Lung microvascular endothelial cell (primary cell): ENCODE measurements around the gene SERPINB12. TPM values are rescaled to one million over a fixed set of nuclear protein-coding genes. Genes with fewer than 3 reads are reported as not detected.

Source experiments
- DNase-seq, 2 donors: peaks; one replicate each; pipeline versions ENCODE4 v3.0.0 to v3.0.0-alpha.2; 2010; ENCODE audit warnings: low read depth in 2 of 2
- total RNA-seq: library from RNA; depleted of rRNA; stranded (reverse); fragments of >200 nt; gene quantifications from 2 replicates; pipeline ENCODE4 v1.2.1, GENCODE V29; 2014

SERPINB12 gene, protein sequence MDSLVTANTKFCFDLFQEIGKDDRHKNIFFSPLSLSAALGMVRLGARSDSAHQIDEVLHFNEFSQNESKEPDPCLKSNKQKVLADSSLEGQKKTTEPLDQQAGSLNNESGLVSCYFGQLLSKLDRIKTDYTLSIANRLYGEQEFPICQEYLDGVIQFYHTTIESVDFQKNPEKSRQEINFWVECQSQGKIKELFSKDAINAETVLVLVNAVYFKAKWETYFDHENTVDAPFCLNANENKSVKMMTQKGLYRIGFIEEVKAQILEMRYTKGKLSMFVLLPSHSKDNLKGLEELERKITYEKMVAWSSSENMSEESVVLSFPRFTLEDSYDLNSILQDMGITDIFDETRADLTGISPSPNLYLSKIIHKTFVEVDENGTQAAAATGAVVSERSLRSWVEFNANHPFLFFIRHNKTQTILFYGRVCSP
- not detected in 2 replicates for total RNA-seq

DNA sequence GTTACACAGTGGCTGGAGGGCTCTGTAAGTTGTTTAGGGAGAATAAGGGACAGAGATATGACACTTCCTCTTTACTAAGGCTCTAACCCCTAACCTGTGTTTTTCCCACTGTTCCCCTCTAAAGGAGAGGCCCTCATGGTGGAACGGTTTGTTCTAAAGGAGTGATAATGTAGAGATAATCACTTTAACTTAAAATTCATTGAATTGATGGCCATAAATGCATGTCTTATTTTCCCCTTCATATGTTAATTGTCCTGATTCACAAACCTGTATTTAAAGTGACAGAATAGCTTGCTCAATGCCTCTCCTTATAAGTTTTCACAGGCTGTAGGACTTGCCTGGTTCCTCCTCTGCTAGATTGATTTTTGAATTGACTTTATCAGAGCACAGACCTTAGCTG lies at the start of gene SERPINB12:
TSS of gene SERPINB12 (plus strand) at position 301 of the 400 bp plus-strand sequence. CDS start 13,791 bp downstream, outside the sequence.
- DNase-seq = no peak

DNA sequence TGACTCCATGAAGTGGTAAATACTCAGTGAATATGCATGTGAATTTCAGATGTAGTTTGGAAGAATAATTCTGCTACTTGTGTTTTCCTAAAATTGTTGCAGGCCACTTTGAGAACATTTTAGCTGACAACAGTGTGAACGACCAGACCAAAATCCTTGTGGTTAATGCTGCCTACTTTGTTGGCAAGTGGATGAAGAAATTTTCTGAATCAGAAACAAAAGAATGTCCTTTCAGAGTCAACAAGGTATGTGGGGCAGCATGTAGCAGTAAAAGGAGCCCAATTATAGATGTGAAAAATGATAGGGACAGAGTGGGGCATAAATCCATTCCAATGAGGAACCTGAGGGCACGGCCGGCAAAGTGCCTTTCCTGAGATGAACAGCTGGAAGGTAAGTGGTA lies 49.3 kb upstream of the SERPINB12 start:
- DNase-seq = no peak

DNA sequence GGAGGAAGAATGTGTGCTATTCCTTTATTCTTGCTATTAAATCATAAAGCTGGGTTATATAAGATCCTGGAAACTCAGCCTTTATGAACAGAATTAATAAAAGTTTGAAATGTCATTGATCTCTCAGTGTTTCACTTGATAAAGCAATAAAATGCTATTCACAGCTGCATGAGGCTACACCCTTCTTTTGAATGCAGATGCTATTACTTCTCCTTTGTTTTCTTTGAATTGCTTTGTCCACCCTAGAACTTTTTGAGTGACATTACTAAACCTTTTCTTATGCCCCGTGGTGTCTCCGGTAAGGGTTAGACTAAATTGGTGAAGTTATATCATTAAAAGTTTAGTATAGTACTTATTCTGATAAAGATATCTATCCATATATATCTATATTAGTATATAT lies 46.5 kb upstream of the SERPINB12 start:
- DNase-seq = no peak

DNA sequence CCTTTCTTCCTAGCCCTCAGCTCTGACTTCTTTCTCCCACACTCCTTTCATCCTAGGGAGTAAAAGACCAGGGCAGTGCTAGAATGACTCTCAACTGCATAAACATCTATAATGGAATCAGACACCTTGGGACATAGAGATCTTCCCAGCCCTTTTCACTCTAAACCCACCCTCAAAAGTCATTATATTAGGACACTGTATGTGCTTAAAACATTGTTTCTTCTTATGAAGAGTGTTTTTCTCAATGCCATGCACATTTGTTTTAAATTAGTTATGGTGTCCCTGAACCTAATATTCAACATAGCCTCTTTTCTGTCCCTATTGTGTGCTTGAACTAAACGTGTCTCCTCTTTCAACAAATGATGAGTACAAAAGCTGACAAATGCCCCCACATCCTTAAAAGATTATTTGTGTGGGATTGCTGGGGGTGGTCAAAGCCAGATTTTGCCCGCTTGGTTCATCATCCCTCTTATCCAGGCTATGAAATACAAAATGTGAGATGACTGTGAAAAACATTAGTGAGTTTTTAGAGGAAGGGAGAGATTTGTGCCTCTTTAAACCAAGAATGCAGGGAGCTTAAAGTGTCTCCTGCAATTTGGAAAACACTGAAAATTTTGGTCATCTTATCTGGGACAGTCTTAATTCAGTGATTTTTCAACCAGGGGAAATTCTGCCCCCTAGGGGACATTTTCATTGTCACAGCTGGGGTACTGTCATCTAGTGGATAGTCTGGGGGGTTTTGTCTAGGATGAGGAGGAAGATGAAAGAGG lies 36.4 kb upstream of the SERPINB12 start:
- DNase-seq = peak; percentile 14 to 31

DNA sequence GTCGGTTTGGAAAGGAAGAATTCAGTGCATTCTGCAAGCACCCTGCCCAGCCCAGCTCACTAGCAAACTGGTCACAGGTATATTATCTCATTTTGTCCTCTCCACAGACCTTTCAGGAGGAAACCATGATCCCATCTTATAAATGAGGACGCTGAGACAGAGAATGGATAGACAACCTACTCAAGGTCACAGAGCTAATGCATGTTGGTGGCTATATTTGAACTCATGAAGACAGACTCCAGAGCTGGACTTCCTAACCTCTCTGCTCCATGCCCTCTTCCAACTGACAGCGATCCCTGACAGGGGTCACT lies 35.9 kb upstream of the SERPINB12 start:
- no peak for DNase-seq

DNA sequence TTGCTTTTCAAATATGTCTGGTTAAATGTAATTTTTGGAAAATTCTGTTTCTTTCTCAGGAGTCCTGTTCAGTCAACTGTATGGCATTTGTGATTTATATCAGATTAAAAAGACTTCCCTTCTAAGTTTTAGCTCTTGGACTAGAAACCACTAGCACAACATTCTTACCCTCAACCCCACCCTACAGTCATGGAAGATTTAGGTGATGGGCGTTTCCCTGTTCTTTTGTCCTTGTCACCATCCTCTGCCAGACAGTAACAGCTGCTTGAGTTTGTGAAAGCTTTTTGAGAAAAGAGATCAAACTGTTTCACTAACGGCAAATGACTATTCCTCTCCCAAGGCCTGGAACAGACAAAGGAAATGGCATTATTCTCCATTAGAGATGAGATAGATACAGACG lies 33.6 kb upstream of the SERPINB12 start:
- no peak for DNase-seq

DNA sequence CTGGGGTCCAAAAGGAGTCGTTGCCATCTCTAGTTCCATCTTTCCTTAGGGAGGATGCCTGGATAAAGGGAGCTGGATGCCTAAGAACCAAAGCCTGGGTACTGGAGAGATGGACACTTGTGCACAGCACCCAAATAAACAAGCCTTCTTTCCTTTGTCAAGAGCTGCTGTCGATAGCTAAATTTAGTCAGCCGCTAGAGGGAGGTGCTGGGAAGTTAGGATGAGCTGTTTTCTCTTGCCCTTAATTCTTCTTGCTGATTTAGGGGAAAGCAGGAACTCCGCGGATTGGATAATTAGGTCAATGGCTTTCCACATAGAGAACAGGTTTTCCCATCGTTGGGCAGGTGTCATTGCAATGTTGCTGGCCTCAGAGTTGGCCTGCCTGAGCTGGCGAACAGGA lies 30.9 kb upstream of the SERPINB12 start:
- DNase-seq = peak; percentile 39 to 50

DNA sequence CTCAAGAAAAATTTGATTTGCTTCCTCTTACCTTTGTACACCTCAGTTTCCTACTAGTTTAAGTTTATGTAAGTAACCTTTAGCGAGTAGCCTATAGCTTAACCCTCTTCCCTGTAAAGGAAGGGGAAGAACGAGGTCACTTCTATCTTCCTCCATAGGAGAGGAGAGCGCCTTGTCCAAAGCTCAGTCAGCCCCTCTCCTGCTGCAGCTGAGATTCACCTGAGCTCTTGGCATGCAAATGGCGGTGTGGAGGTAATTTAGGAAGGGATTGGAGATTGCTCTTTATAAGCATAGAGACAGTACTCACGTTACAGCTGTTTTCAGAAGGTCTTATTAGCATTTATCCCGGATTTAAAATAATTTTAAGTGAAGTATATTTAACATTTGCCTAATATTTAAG lies 27.8 kb upstream of the SERPINB12 start:
- no peak for DNase-seq

DNA sequence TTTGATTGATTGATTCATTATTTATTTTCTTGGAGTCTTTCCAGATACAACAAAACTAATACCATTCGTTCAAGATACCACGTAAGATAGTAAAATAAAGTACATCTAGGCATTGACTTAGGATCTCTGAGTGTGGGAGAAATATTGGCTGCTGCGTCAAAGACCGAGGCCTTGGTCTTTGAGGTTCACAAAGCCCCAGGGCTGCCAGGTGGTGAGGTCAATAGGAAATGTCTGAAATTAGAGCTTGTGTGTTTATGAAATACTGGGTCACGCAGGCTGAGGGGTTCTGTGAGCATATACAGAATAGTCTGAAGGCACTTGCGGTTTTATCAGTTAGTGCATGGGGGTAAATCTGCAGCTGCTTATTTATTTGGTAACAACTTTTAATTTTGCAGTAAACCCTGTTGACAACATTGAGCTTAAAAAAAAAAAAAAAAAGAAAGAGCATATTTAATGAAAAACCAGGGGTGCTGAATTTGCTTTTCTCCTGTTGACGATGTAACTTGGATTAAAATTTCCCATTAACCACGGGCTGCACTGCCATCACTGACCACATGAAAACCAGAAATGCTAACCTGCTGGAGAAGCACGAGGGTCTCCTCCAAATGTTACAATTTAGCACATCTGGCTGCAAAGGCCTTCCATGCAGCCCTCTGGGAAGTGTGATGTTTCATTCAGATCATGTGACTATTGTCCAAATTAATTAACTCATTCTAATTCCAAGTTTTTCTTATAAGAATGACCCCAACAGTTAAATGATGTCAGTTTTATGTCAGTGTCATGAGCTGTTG lies 27.1 kb upstream of the SERPINB12 start:
- DNase-seq = no peak

DNA sequence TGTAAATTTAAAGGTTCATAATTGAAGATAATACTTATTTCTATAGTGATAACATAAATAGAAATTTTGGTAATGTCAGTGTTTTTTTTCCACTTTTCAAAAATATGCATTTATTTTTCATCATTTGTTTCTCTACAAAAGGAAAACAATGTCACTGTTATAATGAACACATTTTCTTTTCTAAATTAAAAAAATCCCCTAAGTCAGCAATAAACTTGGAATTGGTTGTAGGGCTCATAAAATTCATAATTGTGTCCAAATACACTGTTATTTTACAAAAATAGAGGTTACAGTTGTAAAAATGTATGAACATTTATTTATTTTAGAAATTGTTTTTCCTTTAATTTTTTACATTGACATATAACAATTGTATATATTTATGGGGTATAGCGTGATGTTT lies 26.4 kb upstream of the SERPINB12 start:
- no peak for DNase-seq

DNA sequence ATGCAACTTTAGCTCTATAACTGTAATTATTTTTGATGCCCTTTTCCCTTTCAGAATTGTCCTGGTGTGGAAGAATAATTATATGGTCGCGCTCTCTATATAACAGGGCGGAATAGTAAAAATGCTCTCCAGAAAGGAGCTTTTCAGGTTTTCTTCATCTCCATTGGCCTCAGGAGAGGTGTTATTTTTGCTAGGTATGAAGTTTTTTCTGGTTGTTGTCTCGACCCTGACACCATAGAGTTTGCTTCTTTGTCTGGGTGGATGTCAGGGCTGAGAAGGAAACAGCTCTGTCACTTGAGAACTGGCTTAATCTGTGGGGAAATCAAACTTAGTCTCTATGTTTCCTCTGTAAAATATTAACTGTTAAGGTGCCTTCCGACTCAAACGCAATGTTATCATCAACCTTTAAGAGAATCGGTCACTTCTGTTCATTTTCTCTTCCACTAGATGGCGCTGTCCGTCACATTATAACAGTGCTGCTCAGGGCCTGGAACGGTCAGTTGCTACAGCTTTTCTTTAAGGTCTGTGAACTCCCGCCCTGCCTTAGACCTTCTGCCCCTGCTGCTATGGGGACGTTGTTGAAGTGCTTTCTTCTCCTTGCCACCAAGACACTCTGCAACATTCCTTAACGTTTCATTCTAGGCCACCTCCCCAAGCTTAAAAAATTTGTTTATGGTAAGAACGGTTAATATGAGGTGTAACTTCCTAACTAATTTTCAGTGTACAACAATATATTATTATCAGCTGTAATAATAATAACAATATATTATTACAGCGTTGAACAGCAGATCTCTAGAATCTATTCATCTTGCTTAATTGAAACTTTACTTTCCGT lies 23.8 kb upstream of the SERPINB12 start:
- DNase-seq = peak; percentile 74

DNA sequence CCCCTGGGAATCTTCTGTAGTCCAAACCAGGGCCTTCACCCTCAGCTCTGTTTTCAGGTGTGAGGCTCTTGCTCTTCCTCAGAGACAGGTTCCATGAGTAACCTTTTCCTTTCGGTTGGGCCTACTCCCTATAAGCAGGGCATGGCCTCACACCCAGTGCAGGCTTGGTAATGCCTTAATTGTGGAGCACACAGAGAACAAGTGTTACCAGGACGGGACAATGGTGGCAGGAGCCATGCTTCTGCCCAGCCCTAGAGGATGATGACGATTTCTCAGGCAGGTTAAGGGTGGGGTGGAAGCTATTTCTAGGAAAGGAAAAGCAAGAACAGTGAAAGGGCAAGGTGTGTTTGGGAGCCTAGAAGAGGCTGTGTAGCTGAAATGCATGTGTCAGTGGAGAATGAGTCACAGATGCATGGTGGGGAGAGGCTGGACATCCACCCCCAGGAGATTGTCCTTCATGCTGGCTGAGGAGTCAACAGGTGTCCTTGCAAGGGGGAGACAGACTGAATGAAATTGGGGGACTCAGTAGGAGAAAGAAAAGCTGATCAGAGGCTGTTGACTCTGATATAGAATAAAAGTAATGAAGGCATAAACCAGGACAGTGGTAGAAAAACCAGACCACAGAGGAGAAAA lies 22.0 kb upstream of the SERPINB12 start:
- no peak for DNase-seq

DNA sequence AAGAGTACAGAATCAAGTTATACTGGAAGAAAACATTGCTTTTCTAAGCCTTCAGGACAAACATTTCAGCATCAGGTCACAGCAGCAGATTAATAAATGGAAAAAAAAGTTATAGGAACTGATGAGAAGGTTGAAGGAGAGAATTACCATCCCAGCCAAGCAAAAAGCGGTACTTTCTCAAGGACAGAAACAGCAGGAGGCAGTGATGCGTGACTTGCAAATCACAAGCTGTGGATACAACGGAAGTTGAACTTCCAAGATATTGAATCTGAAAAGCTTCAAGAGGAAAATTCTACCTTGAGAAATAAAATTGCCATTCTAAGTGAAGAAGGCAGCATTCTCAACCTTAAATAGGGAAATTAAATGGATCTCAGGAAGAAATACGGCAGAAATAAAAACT lies 18.5 kb upstream of the SERPINB12 start:
- no peak for DNase-seq

DNA sequence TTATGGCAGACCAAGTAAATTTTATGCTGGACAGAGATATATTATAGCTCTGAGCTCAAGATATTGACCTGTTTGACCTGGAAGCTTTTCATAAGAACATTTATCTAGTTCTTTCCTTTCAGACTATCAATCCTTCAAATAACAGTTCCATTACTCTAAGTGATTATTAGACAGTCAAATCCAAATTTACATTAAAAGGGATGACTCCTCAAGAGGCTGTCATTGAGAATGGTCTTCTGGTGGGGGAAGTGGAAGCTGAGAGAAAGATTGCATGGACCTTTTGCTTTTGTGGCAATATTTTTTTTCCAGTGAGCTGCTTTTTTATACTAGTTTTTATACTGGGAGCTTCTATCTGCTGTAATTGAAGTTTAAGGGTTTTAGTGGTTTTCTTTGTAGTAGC lies 14.9 kb upstream of the SERPINB12 start:
- no peak for DNase-seq

DNA sequence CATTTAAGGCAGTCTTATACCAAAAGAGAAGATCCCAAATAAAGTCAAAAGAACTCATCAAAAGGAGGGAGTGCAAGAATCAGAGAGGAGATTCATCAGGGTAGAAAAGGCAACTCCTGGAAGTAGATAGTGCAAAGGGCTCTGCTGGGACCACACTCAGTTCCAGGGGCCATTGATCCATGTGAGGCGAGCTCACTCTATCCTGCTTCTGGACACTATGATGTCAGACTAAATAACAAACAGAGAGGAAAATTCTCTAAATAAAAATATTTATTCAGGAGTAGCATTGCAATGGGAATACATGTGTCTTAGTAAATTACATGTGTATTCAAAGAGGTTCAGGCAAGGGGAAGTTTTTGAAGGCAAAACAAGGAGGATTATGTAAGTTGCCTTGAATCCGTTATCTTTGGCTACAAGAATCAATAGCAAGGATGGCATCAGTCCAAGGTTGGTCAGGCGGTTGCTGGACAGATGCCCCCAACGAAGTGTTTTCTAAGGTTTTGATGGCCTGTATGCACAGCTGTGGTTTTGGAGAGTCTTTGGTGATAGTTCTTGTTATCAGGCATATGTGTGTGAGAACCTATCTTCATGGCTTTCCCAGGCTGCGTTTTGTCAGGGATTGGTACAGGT lies 13.2 kb upstream of the SERPINB12 start:
- DNase-seq = no peak

DNA sequence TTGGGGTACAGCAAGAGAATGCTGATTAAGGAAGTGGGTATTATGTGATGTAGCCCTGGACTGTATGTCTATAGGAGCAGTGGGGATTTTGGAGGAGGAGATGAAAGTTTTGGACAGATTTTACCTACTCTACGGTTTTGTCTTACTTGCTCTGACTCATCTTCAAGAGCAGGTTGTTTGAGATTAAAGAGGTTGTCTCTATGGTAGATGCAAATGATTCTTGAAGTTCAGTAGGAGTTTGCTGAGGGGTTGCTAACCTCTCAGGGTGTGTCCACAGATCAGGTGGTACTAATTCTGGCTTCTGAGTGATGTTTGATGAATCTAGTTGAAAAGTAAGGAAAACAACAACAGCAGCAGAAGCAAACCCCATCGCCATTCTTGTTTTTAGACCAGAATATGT lies 9.7 kb upstream of the SERPINB12 start:
- DNase-seq = no peak

DNA sequence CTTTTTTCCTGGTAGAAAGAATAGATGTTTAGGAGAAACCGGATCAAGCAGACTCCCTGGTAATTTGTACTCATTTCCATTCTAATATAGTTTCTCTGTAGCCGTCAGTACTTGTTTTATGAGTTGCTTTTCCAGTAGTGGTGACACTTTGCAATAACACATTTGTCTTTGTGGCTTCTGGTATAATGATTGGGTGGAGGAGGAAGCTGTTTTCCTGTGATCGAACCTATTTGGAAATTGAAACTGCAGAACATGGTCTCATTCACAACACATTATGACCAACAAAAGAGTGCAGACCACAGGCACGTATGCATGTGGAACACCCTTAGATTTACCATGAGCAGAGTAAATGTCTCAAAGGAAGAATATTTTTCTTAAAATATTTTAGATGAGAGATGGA lies 7.6 kb upstream of the SERPINB12 start:
- no peak for DNase-seq

DNA sequence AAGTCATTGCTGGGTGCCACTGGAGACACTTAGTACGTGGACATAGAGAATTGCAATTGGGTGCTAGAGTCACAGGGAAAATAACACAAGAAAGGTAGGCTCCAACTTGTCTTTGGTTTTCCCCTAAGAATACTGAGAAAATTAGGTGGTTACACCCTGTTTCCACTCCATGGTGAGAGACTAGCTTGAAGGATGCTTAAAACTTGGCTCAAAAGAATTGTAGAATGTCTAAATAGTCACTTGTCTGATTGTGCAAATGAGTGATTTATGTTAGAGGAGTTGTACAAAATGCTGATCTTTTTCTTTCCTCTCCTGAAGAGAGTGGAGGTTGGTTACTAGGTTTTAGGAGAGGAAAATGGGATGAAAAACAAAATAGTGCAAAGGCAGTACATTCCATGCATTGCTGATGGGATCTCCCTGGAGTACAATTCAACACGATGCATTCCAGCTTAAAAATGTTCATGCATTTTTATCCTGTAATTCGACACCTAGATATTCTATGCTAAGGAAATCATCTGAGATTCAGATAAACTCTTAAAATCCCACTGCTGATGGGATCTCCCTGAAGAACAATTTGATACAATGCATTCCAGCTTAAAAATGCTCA lies 2.2 kb upstream of the SERPINB12 start:
- no peak for DNase-seq

DNA sequence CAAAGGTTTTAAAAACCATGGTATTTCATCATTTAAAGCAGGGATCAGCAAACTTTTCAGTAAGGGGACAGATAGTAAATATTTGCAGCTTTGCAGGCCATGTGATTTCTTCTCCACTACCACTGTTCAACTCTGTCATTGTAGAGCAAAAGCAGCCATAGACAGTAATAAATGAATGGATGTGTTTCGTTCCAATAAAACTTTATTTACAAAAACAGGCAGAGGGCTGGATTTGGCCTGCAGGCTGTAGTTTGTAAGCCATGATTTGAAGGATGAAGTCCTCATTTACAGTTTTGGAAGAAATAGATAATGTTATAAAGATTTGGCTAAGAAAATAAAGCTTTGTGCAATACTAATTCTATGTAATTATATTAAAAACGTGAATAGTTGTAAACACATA lies 1.8 kb downstream of the SERPINB12 start:
- no peak for DNase-seq

DNA sequence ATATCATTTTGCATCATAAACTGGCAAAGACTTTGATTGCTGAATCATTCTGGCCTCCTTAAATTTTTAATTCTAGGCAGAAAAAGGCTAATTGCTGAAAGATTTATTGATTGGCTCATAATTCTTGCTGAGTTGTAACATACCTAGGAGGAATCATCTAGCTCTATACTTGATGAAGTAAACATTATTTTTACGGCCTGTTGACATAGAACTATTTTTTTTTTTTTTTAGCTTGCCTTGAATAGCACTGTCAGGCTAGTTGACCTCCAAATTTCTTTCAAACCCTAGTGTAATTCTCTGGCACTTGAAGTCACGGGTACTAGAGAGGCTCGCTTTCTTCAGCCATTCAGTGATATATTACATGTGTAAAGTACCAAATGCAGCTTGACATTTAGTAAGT lies 2.8 kb downstream of the SERPINB12 start:
- DNase-seq = no peak
